GM23248 (cell line): Measurements from ENCODE around the gene OR13A1.
"Not testable (repeated sequence)": the region's sequence is repeated elsewhere in the genome, so short reads cannot be mapped to it uniquely, and the experiment has no call there.

Experiments used
- EZH2 ChIP-seq: fragments of 200-600 bp; sonication (generic); IDR thresholded peaks from 2 replicates; pipeline ENCODE4 v1.6.1; 2018; ENCODE audit warnings: antibody characterized with exemption, mild to moderate bottlenecking; ENCODE audit not compliant: insufficient read depth, poor library complexity, severe bottlenecking
- EZH2phosphoT487 ChIP-seq: fragments of 200-600 bp; sonication (generic); IDR thresholded peaks from 2 replicates; pipeline ENCODE4 v1.6.1; 2018; ENCODE audit warnings: antibody characterized with exemption, moderate library complexity, mild to moderate bottlenecking, low read depth; ENCODE audit not compliant: insufficient read depth

DNA sequence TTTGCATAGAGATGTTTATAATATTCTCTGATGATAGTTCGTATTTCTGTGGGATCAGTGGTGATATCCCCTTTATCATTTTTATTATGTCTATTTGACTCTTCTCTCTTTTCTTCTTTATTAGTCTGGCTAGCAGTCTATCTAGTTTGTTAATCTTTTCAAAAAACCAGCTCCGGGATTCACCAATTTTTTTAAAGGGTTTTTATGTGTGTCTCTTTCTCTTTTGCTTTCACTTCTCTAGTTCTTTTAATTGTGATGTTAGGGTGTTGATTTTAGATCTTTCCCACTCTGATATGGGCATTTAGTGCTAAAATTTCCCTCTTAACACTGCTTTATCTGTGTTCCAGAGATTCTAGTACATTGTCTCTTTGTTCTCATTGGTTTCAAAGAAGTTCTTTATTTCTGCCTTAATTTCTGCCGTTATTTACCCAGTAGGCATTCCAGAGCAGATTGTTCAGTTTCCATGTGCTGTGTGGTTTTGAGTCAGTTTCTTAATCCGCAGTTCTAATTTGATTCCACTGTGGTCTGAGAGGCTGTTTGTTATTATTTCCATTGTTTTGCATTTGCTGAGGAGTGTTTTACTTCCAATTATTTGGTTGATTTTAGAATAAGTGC, 17.0 kb downstream of the OR13A1 start:
- TF ChIP-seq EZH2phosphoT487, EZH2: not testable (repeated sequence)
